DMS53 treated with DMSO at 0.1 percent for 48 hours (cell line): ENCODE results near the gene PRC1.
"Not testable (repeated sequence)": the region's sequence is repeated elsewhere in the genome, so short reads cannot be mapped to it uniquely, and the experiment has no call there.

Experiments
- DNase-seq: peaks from one replicate; lab custom pipeline; 2025; ENCODE audit not compliant: unreplicated experiment; lab: John Stamatoyannopoulos, UW

Gene PRC1

DNA sequence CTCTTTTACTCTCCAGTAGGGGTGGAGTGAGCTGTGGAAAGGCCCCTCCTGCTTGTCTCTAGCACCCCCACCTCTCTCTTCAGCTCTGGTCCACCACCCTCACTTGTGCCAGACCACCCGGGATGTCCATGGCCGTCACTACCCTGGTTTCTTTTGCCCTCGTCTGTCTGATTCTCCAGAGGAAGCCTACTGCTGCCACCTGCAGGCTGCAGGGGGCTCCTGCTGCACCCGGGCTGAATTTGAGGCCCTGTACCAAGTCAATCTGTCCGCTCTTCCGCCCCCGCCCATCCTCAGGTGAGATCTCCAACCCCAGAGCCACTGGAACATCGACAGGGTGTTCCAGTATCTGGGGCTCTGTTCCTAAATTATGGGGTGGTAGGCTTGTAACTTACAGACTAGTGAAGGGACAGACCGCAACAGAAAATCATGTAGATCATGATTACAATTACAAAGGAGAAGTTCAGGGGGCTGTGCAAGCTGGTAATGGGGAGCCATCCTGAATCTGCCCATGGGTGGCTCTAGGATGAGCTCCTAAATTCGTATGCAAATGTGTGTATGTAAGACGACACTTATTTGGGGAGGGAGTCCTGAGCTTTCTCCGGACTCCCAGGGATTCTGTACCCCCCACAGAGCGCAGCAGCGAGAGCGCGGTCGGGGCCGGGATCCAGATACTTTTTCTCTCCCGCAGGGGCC is 59.9 kb downstream of the PRC1 start:
- DNase-seq: peak; percentile 72

DNA sequence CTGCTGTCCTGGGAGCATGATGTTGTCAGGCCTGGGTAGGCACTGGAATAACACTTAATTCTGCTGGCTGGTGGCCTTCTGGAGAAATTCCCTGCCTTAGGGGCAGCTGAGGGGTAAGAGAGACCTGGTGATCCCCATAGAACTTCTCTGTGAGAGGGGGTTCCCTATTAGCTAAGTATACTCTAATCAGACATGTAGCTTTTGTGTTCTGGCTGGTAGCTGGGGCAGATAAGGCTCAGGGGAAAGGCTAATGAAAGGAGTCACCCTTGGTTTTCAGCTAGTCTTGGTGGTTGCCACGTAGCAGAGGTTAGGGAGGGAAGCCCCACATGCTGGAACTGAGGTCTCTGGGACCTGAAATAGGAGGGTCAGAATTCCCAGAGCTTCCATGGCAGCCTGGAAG is 61.0 kb downstream of the PRC1 start:
- DNase-seq: no peak

- DNase-seq: no peak
Measured at GRCh38 chr15:90932660-90932991, 61.7 kb downstream of the PRC1 start.

DNA sequence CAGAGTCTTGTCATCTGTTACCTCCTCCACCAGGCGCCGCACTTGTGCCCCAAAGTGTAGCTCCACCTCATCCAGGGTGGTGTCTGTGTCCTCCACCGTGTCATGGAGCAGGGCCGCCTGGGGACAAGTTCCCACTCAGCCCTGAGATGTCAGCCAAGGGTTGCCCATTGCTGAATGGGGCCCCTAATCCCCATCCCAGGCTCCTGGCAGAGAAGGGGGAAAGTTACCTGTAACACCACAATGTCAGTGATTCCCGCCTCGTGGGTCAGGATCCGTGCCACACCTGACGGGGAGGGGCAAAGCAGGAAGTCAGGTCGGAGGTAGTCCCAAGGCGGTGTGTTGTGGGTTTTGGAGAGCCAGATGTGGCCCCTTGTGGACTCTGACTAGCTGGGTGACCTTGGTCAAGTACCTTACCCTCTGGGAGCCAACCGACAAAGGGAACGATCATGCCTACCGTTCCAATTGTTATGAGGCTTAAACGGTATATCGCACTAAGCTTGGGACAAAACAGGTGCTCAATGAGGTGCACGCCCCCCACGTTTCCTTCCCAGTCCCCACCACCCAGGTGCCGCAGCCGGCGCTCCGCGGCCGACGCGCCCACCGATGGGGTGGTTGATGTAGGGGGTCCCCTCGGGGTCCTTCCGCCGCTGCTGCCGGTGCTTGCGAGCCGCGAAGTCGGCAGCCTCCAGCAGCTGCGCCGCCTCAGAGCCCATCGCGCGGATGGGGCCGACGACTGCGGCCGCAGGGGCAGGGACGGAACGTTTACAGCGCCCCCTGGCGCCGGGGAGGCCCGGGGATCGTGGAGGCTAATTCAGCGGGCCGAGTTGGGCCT is 62.3 kb downstream of the PRC1 start, which contains the start of gene HDDC3:
Gene HDDC3, minus strand, starts transcription at position 722 of the 832 bp plus-strand sequence. Its CDS starts 9 bp downstream, at position 713.
- peak; percentile 86 for DNase-seq

- no peak for DNase-seq
Measured at GRCh38 chr15:90931575-90931827, 62.8 kb downstream of the PRC1 start.

- DNase-seq: peak; percentile 1
Measured at GRCh38 chr15:90930861-90931574, 63.3 kb downstream of the PRC1 start.

- DNase-seq: no peak
Measured at GRCh38 chr15:90929246-90930019, 64.9 kb downstream of the PRC1 start.

GRCh38 chr15:90928106-90928505 is 66.2 kb downstream of the PRC1 start:
- not testable (repeated sequence) for DNase-seq

DNA sequence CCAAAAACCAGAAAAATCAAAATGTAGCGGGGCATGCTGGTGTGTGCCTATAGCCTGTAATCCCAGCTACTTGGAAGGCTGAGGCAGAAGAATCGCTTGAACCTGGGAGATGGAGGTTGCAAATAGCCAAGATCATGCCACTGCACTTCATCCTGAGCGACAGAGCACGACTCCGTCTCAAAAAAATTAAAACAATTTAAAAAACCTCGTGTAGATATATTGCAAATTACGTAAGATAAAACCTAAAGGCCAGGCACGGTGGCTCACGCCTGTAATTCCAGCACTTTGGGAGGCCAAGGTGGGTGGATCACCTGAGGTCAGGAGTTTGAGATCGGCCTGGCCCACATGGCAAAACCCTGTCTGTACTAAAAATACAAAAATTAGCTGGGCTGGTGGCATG is 67.6 kb downstream of the PRC1 start:
- not testable (repeated sequence) for DNase-seq

GRCh38 chr15:90924375-90924774 is 70.0 kb downstream of the PRC1 start:
- no peak for DNase-seq

DNA sequence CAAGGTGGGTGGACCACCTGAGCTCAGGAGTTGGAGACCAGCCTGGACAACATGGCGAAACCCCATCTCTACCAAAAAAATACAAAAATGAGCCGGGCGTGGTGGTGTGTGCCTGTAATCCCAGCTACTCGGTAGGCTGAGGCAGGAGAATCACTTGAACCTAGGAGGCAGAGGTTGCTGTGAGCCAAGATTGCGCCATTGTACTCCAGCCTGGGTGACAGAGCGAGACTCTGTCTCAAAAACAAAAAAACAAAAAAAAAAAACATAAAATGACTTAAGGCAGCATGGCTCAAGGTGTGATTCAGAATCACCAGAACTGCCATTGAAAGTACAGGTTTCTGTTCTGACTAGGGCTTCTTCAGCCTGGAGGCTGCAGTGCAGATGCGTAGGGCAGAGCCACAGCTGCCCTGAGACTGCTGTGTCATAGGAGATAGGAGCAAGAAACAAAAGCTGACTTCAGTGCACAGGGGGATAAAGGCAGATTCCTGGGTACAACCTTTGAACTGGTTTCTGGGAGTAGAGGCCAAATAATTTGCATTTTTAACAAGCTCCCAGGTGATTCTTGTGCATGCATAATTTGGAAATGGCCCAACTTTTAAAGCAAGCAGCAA is 71.5 kb downstream of the PRC1 start:
- DNase-seq: not testable (repeated sequence)

DNA sequence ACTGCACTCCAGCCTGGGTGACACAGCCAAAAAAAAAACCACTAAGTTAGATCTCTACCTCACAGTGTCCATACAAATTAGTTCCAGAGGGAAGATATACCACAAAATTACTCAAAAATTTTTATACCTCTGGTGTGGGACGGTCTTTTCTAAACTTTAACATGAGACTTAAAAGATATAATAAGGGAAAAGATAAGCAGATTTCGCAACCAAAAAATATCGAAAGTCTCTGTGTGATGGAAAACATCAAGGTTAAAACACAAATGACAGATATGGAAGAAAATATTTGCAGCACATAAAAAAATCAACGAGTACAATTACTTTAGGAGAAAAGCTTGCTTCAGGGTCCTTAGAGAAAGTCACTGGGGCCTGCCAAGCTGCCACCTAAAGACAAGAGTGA is 72.4 kb downstream of the PRC1 start:
- DNase-seq: no peak

DNA sequence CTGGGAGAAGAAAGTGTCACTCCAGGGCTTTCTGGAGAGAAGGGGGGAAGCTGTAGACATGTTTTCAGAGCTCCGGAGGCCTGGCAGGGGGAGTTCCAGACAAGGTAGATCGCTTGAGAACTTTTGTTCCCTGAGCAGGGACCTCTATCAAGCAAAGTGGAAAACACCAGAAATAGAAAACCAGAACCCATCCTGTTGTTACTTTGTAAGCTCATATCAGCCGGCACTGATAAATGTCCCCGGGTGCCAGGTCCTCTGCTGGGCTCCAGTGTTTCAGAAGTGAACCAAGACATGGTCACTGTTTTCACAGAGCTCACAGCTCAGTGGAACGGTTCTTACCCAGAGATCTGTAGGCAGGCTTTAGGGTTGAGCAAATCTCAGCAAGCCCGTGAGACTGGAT is 75.5 kb downstream of the PRC1 start:
- DNase-seq: no peak

GRCh38 chr15:90918034-90918788 is 76.1 kb downstream of the PRC1 start:
- DNase-seq: no peak

DNA sequence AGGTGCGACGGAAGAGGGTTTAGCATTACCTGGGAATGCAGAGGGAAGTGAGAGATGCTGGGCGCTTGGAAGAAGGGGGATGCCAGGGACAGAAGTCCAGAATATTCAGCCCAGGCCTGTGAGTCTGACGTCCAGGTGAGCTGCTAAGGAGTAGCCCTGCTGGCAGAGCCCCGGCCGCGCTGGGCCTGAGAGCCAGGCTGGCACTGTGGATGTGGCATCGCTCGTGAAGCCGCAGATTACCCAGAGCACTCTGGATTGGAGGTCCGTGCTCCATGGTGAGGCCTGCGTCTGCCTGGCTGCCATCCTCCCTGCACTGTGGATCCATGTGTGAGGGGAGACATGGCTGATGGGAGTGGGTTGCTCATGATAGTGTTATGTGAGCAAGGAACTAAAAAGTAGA is 76.8 kb downstream of the PRC1 start:
- DNase-seq: no peak

GRCh38 chr15:90916461-90916860 is 77.9 kb downstream of the PRC1 start:
- DNase-seq: no peak
